ENCODE measurements around the gene SUSD5.

Gene SUSD5

GRCh38 chr3:33229066-33229465 is 10.5 kb upstream of the SUSD5 start:
- ChIA-PET POLR2A (ENCODE audit: low non-redundant PET) (no interaction called here), CTCF (no interaction called here)
- TF ChIP-seq CTCF (conservative IDR thresholded peaks at IDR 0.05; ENCODE audit: low read depth) = no peak
- DNase-seq (ENCODE audit: low spot score) = no peak
- H3K27ac ChIP-seq = no peak overlapping the region

GRCh38 chr3:33221241-33221640 is 2.6 kb upstream of the SUSD5 start:
- CTCF ChIA-PET = no interaction called here
- H3K27ac ChIP-seq = no peak overlapping the region
- no peak for TF ChIP-seq CTCF (conservative IDR thresholded peaks at IDR 0.05; ENCODE audit: low read depth)
- POLR2A ChIA-PET (ENCODE audit: low non-redundant PET) = no interaction called here
- DNase-seq (ENCODE audit: low spot score) = no peak

- TF ChIP-seq CTCF (conservative IDR thresholded peaks at IDR 0.05; ENCODE audit: low read depth) = no peak
- no peak for DNase-seq (ENCODE audit: low spot score)
- H3K27ac ChIP-seq = no peak overlapping the region
- POLR2A ChIA-PET (ENCODE audit: low non-redundant PET) = no interaction called here
- CTCF ChIA-PET = interaction anchor here (0.6 kb wide), 1 partner anchor 83 kb away, joined by 3 read pairs; no protein-coding TSS in a partner anchor
Measured at GRCh38 chr3:33219175-33219487, 521 bp upstream of the SUSD5 start.

- no peak overlapping the region for H3K27ac ChIP-seq
Measured at GRCh38 chr3:33217866-33218445, 654 bp downstream of the SUSD5 start.

GRCh38 chr3:33215739-33216138 is 2.9 kb downstream of the SUSD5 start:
- DNase-seq (ENCODE audit: low spot score) = no peak
- H3K27ac ChIP-seq = no peak overlapping the region
- ChIA-PET CTCF (no interaction called here), POLR2A (ENCODE audit: low non-redundant PET) (no interaction called here)
- no peak for TF ChIP-seq CTCF (conservative IDR thresholded peaks at IDR 0.05; ENCODE audit: low read depth)

More at GRCh38 chr3:33217866-33218445, 654 bp downstream of the SUSD5 start:
- no peak for DNase-seq (ENCODE audit: low spot score)
- POLR2A ChIA-PET (ENCODE audit: low non-redundant PET) = no interaction called here
- CTCF ChIA-PET = interaction anchor here (0.7 kb wide), 1 partner anchor 50 kb away, joined by 3 read pairs; no protein-coding TSS in a partner anchor
- TF ChIP-seq CTCF (conservative IDR thresholded peaks at IDR 0.05; ENCODE audit: low read depth) = no peak

- POLR2A ChIA-PET (ENCODE audit: low non-redundant PET) = no interaction called here
- TF ChIP-seq CTCF (conservative IDR thresholded peaks at IDR 0.05; ENCODE audit: low read depth) = no peak
- DNase-seq (ENCODE audit: low spot score) = no peak
- CTCF ChIA-PET = no interaction called here
- no peak overlapping the region for H3K27ac ChIP-seq
Measured at GRCh38 chr3:33212406-33212805, 6.2 kb downstream of the SUSD5 start.

- CTCF ChIA-PET = no interaction called here
- DNase-seq (ENCODE audit: low spot score) = peak; percentile 51
- POLR2A ChIA-PET (ENCODE audit: low non-redundant PET) = no interaction called here
Measured at GRCh38 chr3:33211444-33211843, 7.2 kb downstream of the SUSD5 start.

More at GRCh38 chr3:33211444-33211843, 7.2 kb downstream of the SUSD5 start:
- H3K27ac ChIP-seq = no peak overlapping the region
- TF ChIP-seq CTCF (conservative IDR thresholded peaks at IDR 0.05; ENCODE audit: low read depth) = no peak
